Measurements from ENCODE around the gene KHDC1L.
"Not testable (repeated sequence)": the region's sequence is repeated elsewhere in the genome, so short reads cannot be mapped to it uniquely, and the experiment has no call there.

KHDC1L gene

GRCh38 chr6:73242001-73242400, 16.7 kb upstream of the KHDC1L start:
- H3K9me3 ChIP-seq (replicated peaks; ENCODE audit: low read length): no peaks in the 10 kb centered on the region
- no peaks in the 10 kb centered on the region for H3K4me1 ChIP-seq (ENCODE audit: control insufficient read depth, insufficient read depth, low read length)
- H3K27me3 ChIP-seq (ENCODE audit: control insufficient read depth, insufficient read depth, low read length): no peaks in the 10 kb centered on the region
- no peak overlapping the region for H3K4me2 ChIP-seq (ENCODE audit: low read length)
- H3K9ac ChIP-seq (ENCODE audit: low read depth, low read length): no peak overlapping the region
- no peak overlapping the region for H3K4me3 ChIP-seq (ENCODE audit: low read length)
- no peaks in the 10 kb centered on the region for H3K36me3 ChIP-seq (ENCODE audit: insufficient read depth, low read length)

GRCh38 chr6:73240730-73241129, 15.4 kb upstream of the KHDC1L start:
- no peaks in the 10 kb centered on the region for H3K36me3 ChIP-seq (ENCODE audit: insufficient read depth, low read length)
- H3K9me3 ChIP-seq (replicated peaks; ENCODE audit: low read length): no peaks in the 10 kb centered on the region
- H3K27me3 ChIP-seq (ENCODE audit: control insufficient read depth, insufficient read depth, low read length): no peaks in the 10 kb centered on the region
- no peak overlapping the region for H3K9ac ChIP-seq (ENCODE audit: low read depth, low read length)
- H3K4me3 ChIP-seq (ENCODE audit: low read length): no peak overlapping the region
- no peak overlapping the region for H3K4me2 ChIP-seq (ENCODE audit: low read length)
- H3K4me1 ChIP-seq (ENCODE audit: control insufficient read depth, insufficient read depth, low read length): peaks cover 5% of the 10 kb centered on the region

- Histone ChIP-seq H3K36me3 (ENCODE audit: insufficient read depth, low read length) (no peaks in the 10 kb centered on the region), H3K4me1 (ENCODE audit: control insufficient read depth, insufficient read depth, low read length) (peaks cover 34% of the 10 kb centered on the region), H3K9ac (ENCODE audit: low read depth, low read length) (no peak overlapping the region), H3K4me2 (ENCODE audit: low read length) (no peak overlapping the region), H3K27me3 (ENCODE audit: control insufficient read depth, insufficient read depth, low read length) (no peaks in the 10 kb centered on the region), H3K4me3 (ENCODE audit: low read length) (no peak overlapping the region), H3K9me3 (replicated peaks; ENCODE audit: low read length) (no peaks in the 10 kb centered on the region)
Measured at GRCh38 chr6:73236144-73236750, 11.0 kb upstream of the KHDC1L start.

- no peak overlapping the region for H3K4me3 ChIP-seq (ENCODE audit: low read length)
- no peaks in the 10 kb centered on the region for H3K9me3 ChIP-seq (replicated peaks; ENCODE audit: low read length)
- H3K36me3 ChIP-seq (ENCODE audit: insufficient read depth, low read length): no peaks in the 10 kb centered on the region
- H3K9ac ChIP-seq (ENCODE audit: low read depth, low read length): peak overlapping the region; percentile 40
- H3K27me3 ChIP-seq (ENCODE audit: control insufficient read depth, insufficient read depth, low read length): no peaks in the 10 kb centered on the region
- peaks cover 34% of the 10 kb centered on the region for H3K4me1 ChIP-seq (ENCODE audit: control insufficient read depth, insufficient read depth, low read length)
- H3K4me2 ChIP-seq (ENCODE audit: low read length): peak overlapping the region; percentile 64
Measured at GRCh38 chr6:73234733-73235132, 9.4 kb upstream of the KHDC1L start.

- peak overlapping the region; percentile 64 for H3K4me2 ChIP-seq (ENCODE audit: low read length)
- peak overlapping the region; percentile 31 for H3K4me3 ChIP-seq (ENCODE audit: low read length)
- H3K36me3 ChIP-seq (ENCODE audit: insufficient read depth, low read length); H3K27me3 ChIP-seq (ENCODE audit: control insufficient read depth, insufficient read depth, low read length); H3K9me3 ChIP-seq (replicated peaks; ENCODE audit: low read length): not testable (repeated sequence)
- H3K9ac ChIP-seq (ENCODE audit: low read depth, low read length): peak overlapping the region; percentile 40
- H3K4me1 ChIP-seq (ENCODE audit: control insufficient read depth, insufficient read depth, low read length): peaks cover 34% of the 10 kb centered on the region
Measured at GRCh38 chr6:73233971-73234370, 8.7 kb upstream of the KHDC1L start.

GRCh38 chr6:73233048-73233447, 7.8 kb upstream of the KHDC1L start:
- Histone ChIP-seq H3K4me1 (ENCODE audit: control insufficient read depth, insufficient read depth, low read length) (peaks cover 34% of the 10 kb centered on the region), H3K4me2 (ENCODE audit: low read length) (no peak overlapping the region), H3K9ac (ENCODE audit: low read depth, low read length) (no peak overlapping the region), H3K9me3 (replicated peaks; ENCODE audit: low read length) (no peaks in the 10 kb centered on the region), H3K36me3 (ENCODE audit: insufficient read depth, low read length) (no peaks in the 10 kb centered on the region), H3K4me3 (ENCODE audit: low read length) (no peak overlapping the region), H3K27me3 (ENCODE audit: control insufficient read depth, insufficient read depth, low read length) (no peaks in the 10 kb centered on the region)

- Histone ChIP-seq H3K4me3 (ENCODE audit: low read length) (no peak overlapping the region), H3K4me2 (ENCODE audit: low read length) (no peak overlapping the region), H3K4me1 (ENCODE audit: control insufficient read depth, insufficient read depth, low read length) (peaks cover 34% of the 10 kb centered on the region), H3K9me3 (replicated peaks; ENCODE audit: low read length) (no peaks in the 10 kb centered on the region), H3K27me3 (ENCODE audit: control insufficient read depth, insufficient read depth, low read length) (no peaks in the 10 kb centered on the region), H3K36me3 (ENCODE audit: insufficient read depth, low read length) (no peaks in the 10 kb centered on the region), H3K9ac (ENCODE audit: low read depth, low read length) (no peak overlapping the region)
Measured at GRCh38 chr6:73231986-73232391, 6.7 kb upstream of the KHDC1L start.

GRCh38 chr6:73227606-73228255, 2.4 kb upstream of the KHDC1L start:
- Histone ChIP-seq H3K4me3 (ENCODE audit: low read length) (no peak overlapping the region), H3K9ac (ENCODE audit: low read depth, low read length) (no peak overlapping the region), H3K4me1 (ENCODE audit: control insufficient read depth, insufficient read depth, low read length) (peaks cover 6% of the 10 kb centered on the region), H3K36me3 (ENCODE audit: insufficient read depth, low read length) (no peaks in the 10 kb centered on the region), H3K4me2 (ENCODE audit: low read length) (no peak overlapping the region), H3K27me3 (ENCODE audit: control insufficient read depth, insufficient read depth, low read length) (no peaks in the 10 kb centered on the region), H3K9me3 (replicated peaks; ENCODE audit: low read length) (no peaks in the 10 kb centered on the region)

- Histone ChIP-seq H3K9ac (ENCODE audit: low read depth, low read length) (no peak overlapping the region), H3K9me3 (replicated peaks; ENCODE audit: low read length) (no peaks in the 10 kb centered on the region), H3K36me3 (ENCODE audit: insufficient read depth, low read length) (no peaks in the 10 kb centered on the region), H3K4me1 (ENCODE audit: control insufficient read depth, insufficient read depth, low read length) (no peaks in the 10 kb centered on the region), H3K4me2 (ENCODE audit: low read length) (no peak overlapping the region), H3K27me3 (ENCODE audit: control insufficient read depth, insufficient read depth, low read length) (no peaks in the 10 kb centered on the region), H3K4me3 (ENCODE audit: low read length) (no peak overlapping the region)
Measured at GRCh38 chr6:73216859-73217258, 8.4 kb downstream of the KHDC1L start.

GRCh38 chr6:73209117-73209516, 16.2 kb downstream of the KHDC1L start:
- H3K27me3 ChIP-seq (ENCODE audit: control insufficient read depth, insufficient read depth, low read length): no peaks in the 10 kb centered on the region
- no peaks in the 10 kb centered on the region for H3K36me3 ChIP-seq (ENCODE audit: insufficient read depth, low read length)
- H3K9ac ChIP-seq (ENCODE audit: low read depth, low read length): no peak overlapping the region
- H3K9me3 ChIP-seq (replicated peaks; ENCODE audit: low read length): no peaks in the 10 kb centered on the region
- no peak overlapping the region for H3K4me2 ChIP-seq (ENCODE audit: low read length)
- no peak overlapping the region for H3K4me3 ChIP-seq (ENCODE audit: low read length)
- H3K4me1 ChIP-seq (ENCODE audit: control insufficient read depth, insufficient read depth, low read length): no peaks in the 10 kb centered on the region

- Histone ChIP-seq H3K4me2 (ENCODE audit: low read length) (no peak overlapping the region), H3K4me1 (ENCODE audit: control insufficient read depth, insufficient read depth, low read length) (no peaks in the 10 kb centered on the region), H3K36me3 (ENCODE audit: insufficient read depth, low read length) (no peaks in the 10 kb centered on the region), H3K4me3 (ENCODE audit: low read length) (no peak overlapping the region), H3K9me3 (replicated peaks; ENCODE audit: low read length) (no peaks in the 10 kb centered on the region), H3K9ac (ENCODE audit: low read depth, low read length) (no peak overlapping the region), H3K27me3 (ENCODE audit: control insufficient read depth, insufficient read depth, low read length) (no peaks in the 10 kb centered on the region)
Measured at GRCh38 chr6:73207221-73207837, 18.0 kb downstream of the KHDC1L start.

GRCh38 chr6:73204252-73204651, 21.0 kb downstream of the KHDC1L start:
- Histone ChIP-seq H3K9me3 (replicated peaks; ENCODE audit: low read length) (no peaks in the 10 kb centered on the region), H3K27me3 (ENCODE audit: control insufficient read depth, insufficient read depth, low read length) (no peaks in the 10 kb centered on the region), H3K9ac (ENCODE audit: low read depth, low read length) (no peak overlapping the region), H3K4me3 (ENCODE audit: low read length) (no peak overlapping the region), H3K4me1 (ENCODE audit: control insufficient read depth, insufficient read depth, low read length) (no peaks in the 10 kb centered on the region), H3K4me2 (ENCODE audit: low read length) (no peak overlapping the region), H3K36me3 (ENCODE audit: insufficient read depth, low read length) (no peaks in the 10 kb centered on the region)

All from skeletal muscle satellite cell (primary cell).